NCI-H524 treated with DMSO at 0.1 percent for 48 hours (cell line): ENCODE results near the gene ANO9.

Experiments used
- DNase-seq: peaks from one replicate; lab custom pipeline; 2025; lab: John Stamatoyannopoulos, UW

ANO9 gene

GRCh38 chr11:384511-384910 lies 57.3 kb downstream of the ANO9 start:
- DNase-seq: no peak

GRCh38 chr11:383431-383830 lies 58.4 kb downstream of the ANO9 start:
- no peak for DNase-seq

- no peak for DNase-seq
These were observed 59.7 kb downstream of the ANO9 start for GRCh38 chr11:382081-382629.

GRCh38 chr11:381501-382072 lies 60.2 kb downstream of the ANO9 start:
- no peak for DNase-seq

GRCh38 chr11:380996-381395 lies 60.8 kb downstream of the ANO9 start:
- DNase-seq: no peak

- DNase-seq: no peak
These were observed 61.3 kb downstream of the ANO9 start for GRCh38 chr11:380491-380890.

- DNase-seq: no peak
These were observed 61.7 kb downstream of the ANO9 start for GRCh38 chr11:380095-380480.

GRCh38 chr11:379205-380094 lies 62.4 kb downstream of the ANO9 start:
- no peak for DNase-seq

GRCh38 chr11:377883-378500 lies 63.8 kb downstream of the ANO9 start:
- no peak for DNase-seq

GRCh38 chr11:377174-377865 lies 64.5 kb downstream of the ANO9 start:
- no peak for DNase-seq

GRCh38 chr11:376531-377173 lies 65.2 kb downstream of the ANO9 start:
- DNase-seq: no peak

GRCh38 chr11:375065-376025 lies 66.5 kb downstream of the ANO9 start:
- no peak for DNase-seq

- DNase-seq: no peak
These were observed 67.9 kb downstream of the ANO9 start for GRCh38 chr11:373716-374551.

- no peak for DNase-seq
These were observed 68.7 kb downstream of the ANO9 start for GRCh38 chr11:372809-373715.

- DNase-seq: peak; percentile 74
These were observed 69.9 kb downstream of the ANO9 start for GRCh38 chr11:371716-372590.

GRCh38 chr11:371051-371450 lies 70.8 kb downstream of the ANO9 start:
- DNase-seq: no peak

GRCh38 chr11:370070-370941 lies 71.5 kb downstream of the ANO9 start:
- DNase-seq: no peak
